Mammary epithelial cell (primary cell): Measurements from ENCODE around the gene ALK.

ENCODE experiments used
- CTCF ChIP-seq, 2 donors: IDR thresholded peaks in 1 of 2; conservative IDR thresholded peaks in 1 of 2; 2 replicates each; pipeline ENCODE4 v1.5.1; 2011 to 2012; ENCODE audit warnings: inconsistent platforms in 2 of 2, low read length in 2 of 2, mild to moderate bottlenecking in 2 of 2, control low read depth in 1 of 2, low read depth in 1 of 2; ENCODE audit not compliant: insufficient read depth in 1 of 2; ENCODE audit errors: extremely low read depth in 1 of 2
- EZH2 ChIP-seq: IDR thresholded peaks from 2 replicates; pipeline ENCODE4 v1.6.1; 2012; ENCODE audit warnings: low read length, inconsistent platforms, borderline replicate concordance

DNA sequence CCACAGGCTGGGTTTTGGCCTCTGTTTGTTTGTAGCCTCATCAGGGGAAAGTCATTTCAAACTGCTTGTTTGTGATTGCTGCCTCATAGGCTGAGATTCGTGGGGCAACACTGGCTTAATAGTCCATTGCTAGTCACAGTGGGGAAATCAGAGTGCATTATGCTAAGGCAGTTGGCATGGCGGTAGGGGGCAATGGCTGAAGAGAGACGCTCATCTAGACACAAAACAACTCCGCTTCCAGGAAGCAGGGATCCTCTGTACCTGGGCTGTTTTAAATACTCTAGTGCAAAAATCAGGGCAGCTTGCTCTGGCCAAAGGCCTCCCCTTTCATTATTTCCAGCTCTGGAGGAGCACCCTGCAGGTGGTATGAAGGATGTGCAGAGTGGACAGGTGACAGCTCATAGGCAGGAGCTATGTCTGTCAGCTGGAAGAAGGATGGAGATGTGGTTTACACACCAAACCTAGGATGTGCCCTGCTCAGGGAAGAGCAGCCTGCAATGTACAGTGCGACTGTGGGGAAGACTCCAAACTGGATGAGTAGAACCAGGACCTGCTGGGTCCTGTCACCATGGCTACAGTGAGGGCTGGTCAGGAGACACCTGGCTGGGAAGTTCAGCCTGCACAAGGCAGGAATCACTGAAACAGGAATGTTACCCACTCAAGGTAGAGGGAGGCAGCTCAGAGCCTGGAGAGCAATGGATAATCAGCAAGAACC lies 571.9 kb downstream of the ALK start:
- TF ChIP-seq CTCF (conservative IDR thresholded peaks at IDR 0.05 in 1 of 2, IDR thresholded peaks at IDR 0.05 in 1 of 2; ENCODE audit: extremely low read depth in 1 of 2, insufficient read depth in 1 of 2, low read depth in 1 of 2, low read length in 2 of 2) = no peak
- TF ChIP-seq EZH2 = no peak
